ENCODE measurements around the gene SECISBP2. TPM values are rescaled to one million over a fixed set of nuclear protein-coding genes. Genes with fewer than 3 reads are reported as not detected.

Gene SECISBP2
- polyA plus RNA-seq, 4 donors: 57.3 to 89.8 (median 71.3) TPM

- no peak for DNase-seq (ENCODE audit: low read depth in 4 of 4, low spot score in 3 of 4)
These were observed 82.3 kb downstream of the SECISBP2 start for GRCh38 chr9:89400403-89401116.

- no peak for DNase-seq (ENCODE audit: low read depth in 4 of 4, low spot score in 3 of 4)
These were observed 84.6 kb downstream of the SECISBP2 start for GRCh38 chr9:89402695-89403427.

GRCh38 chr9:89404074-89404473 lies 85.8 kb downstream of the SECISBP2 start:
- DNase-seq (ENCODE audit: low read depth in 4 of 4, low spot score in 3 of 4): no peak

- no peak for DNase-seq (ENCODE audit: low read depth in 4 of 4, low spot score in 3 of 4)
These were observed 87.5 kb downstream of the SECISBP2 start for GRCh38 chr9:89405826-89406225.

GRCh38 chr9:89407070-89407469 lies 88.8 kb downstream of the SECISBP2 start:
- no peak for DNase-seq (ENCODE audit: low read depth in 4 of 4, low spot score in 3 of 4)

GRCh38 chr9:89408628-89409101 lies 90.4 kb downstream of the SECISBP2 start:
- no peak for DNase-seq (ENCODE audit: low read depth in 4 of 4, low spot score in 3 of 4)

Other genes with a start within 250 kb of the SECISBP2 start
- gene SHC3, start 139.7 kb upstream of the SECISBP2 start, polyA plus RNA-seq (ENCODE audit: insufficient read length in 4 of 4): 1 to 10 TPM; 1.2 to 3.3 (median 2.6) TPM
- gene CKS2, start 7.3 kb upstream of the SECISBP2 start, polyA plus RNA-seq (ENCODE audit: insufficient read length in 4 of 4): 100 to 1,000 TPM in 1 of 4 donors, 10 to 100 TPM in 3; 79.1 to 108 (median 84.9) TPM
- 10 to 100 TPM; 13.5 to 61.3 (median 45.4) TPM for gene SEMA4D, start 179.6 kb downstream of the SECISBP2 start, polyA plus RNA-seq (ENCODE audit: insufficient read length in 4 of 4)

Data from left renal pelvis (tissue), 4 donors.